IPS-NIHi7 (cell line): ENCODE results near the gene ODF4.
"Not testable (repeated sequence)": the region's sequence is repeated elsewhere in the genome, so short reads cannot be mapped to it uniquely, and the experiment has no call there.

ENCODE experiments used
- DNase-seq: peaks from one replicate; pipeline ENCODE4 v3.0.0; 2012; ENCODE audit warnings: mixed read lengths; ENCODE audit errors: extremely low spot score

The ODF4 gene

DNA sequence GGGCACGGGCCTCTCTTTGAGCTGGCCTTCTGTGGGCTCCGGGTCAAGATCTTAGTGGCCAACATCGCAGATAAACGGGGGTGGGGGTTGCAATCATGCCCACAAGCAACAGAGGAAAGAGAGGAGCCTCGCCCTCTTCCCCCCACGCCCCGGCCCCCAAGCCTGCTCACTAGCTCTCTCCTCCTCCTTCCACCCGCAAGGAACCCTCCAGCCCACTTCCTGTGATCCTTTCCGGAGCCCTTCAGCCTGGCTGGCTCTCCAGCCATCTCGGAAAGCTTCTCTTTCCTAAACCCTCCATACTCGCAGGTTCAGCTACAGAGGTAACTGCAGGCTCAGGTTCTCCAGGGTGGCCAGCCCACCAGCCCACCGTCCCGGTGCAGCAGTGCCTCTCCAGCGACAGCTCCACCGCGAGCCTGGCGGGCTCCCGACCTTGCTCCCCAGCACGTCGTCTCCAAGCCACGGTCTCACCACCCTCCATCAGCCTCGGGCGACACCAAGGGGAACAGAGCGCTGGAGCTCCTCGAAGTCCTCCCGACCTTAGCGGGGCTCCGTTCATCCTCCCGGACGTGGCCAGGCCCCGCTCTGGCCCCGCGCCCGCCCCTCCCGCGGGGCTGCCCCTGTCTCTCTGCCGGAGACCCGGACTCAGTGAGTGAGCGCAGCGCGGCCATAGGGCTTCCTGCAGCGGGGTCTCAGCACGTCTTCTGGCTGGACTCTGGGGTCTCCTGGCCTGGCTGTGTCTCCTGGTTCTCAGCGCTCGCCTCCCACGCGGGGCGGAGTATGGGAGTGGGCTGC, 12.9 kb upstream of the ODF4 start:
- DNase-seq = peak; percentile 60

DNA sequence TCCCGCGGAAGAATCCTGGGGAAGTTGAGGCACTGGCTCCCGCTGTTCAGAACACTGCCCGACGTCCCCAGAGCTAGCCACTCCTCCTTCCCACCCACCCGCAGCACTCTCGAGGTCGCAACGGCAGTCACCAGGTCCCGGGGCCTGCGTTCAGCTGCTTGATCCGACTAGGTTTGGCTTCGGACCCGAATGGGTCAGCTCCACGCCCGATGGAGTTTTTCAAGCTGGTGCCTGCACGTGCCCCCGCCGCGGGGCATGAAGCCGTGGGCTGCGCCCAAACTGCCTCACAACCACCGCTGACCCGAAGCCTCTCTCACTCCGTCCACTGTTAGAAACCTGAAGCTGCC, 12.4 kb upstream of the ODF4 start:
- no peak for DNase-seq

DNA sequence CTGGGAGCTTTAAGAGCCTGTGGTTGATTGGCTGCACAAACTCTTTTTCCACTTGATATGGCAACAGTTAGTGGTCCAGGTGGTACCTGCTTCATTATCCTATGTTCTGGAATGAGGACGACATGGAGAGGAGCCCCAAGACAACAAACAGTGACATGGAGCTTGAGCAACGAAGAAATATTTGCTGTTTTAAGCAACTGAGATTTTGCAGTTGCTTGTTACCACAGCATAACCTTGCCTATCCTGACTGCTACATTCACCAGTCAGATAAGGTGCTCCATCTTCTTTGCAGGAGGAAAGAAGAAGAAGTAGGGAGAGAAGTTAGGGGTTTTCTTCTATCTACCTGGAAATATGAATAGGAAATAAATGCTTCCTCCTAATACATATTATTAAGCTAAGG, 7.5 kb upstream of the ODF4 start:
- DNase-seq = no peak

DNA sequence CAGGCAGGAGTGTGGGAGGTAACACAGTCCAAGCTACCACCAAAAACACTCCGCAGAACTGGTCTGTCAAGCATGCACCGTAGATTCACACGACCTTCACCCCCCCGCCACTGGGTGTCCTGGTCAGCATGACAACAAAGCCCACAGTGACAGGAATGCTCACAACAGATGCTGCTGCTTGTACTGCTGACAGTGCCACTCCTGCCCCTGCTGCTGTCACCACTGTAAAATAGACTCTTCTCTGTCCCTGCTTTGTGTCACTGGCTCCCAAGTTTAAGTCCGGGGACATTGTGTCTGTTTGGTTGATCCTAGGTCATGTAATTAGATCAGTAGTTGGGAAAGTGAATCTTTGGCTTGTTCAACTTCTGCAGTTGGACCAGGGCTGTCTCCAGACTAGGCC, 7.0 kb upstream of the ODF4 start:
- no peak for DNase-seq

DNA sequence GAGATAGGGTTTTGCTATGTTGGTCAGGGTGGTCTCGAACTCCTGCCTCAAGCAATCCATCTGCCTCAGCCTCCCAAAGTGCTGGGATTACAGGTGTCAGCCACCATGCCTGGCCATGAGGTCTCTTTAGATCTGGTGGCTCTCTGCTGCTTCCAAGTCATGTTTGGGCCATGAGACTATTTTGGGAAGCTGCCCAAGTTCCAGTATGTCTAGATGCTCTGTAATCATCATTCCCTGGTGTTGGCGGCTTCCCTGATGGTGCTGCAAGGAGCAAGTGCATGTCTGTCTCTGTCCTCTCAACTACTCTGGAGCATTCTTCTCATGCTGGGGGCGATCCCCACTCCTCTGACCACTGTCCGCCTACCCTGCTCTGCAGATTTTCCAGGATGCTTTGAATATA, 6.4 kb upstream of the ODF4 start:
- DNase-seq = no peak

DNA sequence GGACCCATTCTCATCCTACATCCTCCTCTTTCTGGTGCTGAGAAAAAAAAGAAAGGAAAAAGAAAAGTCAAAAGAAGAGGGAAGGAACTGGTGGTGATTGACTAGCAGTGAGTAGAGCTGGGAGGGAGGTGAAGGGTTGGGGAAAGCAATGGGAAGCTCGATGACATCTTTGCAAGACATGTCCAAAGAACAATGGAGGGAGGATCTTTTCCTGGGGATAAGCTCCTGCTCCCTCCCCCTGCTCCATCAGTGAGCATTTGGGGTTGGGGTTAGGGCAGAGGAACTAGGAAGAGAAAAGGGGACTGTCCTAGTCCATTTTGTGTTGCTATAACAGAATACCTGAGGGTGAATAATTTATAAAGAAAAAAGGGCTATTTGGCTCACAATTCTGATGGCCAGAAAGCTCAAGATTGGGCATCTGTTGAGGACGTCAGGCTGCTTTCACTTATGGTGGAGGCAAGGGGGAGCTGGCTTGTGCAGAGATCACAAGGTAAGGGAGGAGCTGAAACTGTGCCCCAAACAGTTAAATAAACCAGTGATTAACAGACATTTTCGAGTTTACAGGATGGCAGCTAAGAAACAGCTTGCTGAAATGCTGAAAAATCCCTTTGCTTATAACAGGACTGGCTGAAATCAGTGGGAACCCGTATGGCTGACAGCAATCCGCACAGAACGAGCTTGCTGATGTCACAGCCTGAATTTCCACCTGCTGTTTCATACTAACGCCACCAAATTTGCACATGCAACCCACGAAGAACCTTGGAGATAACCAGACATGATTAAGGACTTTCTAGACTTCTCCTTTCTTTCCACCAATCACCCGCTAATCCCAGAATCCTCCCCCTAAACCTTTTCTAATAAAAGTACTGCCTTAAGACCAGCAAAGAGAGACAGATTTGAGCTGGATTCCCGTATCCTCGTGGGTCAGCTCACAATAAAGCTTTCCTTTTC, 1.6 kb upstream of the ODF4 start:
- no peak for DNase-seq

DNA sequence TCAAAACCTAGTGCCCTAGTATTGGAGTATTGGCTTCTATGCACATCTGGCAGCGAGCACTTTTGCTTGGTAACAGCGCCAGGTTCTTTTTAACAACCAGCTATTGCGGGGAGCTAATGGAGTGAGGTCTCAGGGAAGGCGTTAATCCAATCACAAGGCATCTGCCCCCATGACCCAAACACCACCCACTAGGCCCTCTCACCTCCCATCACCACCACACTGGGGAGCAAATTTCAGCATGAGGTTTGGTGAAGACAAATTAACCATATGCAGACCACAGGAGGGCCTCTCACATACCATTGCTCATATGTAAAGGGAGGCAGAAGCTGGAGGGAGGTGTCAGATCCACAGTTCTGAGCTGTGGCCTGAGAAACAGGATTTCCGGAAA, 893 bp upstream of the ODF4 start:
- no peak for DNase-seq

DNA sequence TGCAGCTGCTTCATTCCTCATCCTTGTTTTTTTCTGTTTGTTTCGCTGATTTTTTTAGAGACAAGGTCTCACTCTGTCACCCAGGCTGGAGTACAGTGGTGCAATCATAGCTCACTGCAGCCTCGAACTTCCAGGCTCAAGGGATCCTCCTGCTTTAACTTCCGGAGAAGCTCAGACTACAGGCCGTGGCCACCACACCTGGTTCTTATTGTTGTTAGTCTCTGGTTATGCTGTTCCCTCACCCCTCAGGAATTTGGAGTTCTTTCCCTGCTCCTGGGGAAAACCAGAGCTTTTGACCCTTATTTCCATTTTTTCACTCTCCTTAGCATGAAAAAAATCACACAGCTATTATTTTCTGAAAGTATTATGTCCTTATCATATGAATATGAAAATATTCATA, 1.8 kb downstream of the ODF4 start:
- DNase-seq = peak; percentile 74

DNA sequence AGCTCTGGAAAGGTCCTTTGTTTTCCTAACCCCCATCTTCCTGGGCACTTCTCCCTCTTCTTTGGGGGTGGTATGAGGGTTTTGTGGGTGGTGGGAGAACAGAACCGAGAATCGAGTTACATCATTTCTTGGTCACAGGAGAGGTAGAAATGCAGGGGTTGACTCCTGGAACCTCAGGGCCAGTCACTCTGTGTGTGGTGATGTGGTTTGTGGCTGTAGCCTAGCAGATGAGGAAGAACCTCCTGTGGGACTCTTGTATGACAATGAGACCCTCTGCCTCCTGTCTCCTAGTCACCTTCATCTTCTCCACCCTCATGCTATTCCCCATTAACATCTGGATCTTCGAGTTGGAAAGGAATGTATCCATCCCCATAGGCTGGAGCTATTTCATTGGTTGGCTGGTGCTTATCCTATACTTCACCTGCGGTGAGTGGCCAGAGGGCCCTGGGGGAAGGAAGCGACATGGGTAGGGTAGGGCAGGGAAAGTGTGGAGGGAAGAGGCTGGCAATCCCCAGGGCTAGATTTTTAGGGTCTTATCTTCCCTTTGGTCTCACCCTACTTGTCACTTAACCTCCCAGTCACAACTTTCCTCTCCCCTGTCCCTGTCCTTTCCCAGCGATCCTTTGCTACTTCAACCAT, 5.5 kb downstream of the ODF4 start:
- no peak for DNase-seq

DNA sequence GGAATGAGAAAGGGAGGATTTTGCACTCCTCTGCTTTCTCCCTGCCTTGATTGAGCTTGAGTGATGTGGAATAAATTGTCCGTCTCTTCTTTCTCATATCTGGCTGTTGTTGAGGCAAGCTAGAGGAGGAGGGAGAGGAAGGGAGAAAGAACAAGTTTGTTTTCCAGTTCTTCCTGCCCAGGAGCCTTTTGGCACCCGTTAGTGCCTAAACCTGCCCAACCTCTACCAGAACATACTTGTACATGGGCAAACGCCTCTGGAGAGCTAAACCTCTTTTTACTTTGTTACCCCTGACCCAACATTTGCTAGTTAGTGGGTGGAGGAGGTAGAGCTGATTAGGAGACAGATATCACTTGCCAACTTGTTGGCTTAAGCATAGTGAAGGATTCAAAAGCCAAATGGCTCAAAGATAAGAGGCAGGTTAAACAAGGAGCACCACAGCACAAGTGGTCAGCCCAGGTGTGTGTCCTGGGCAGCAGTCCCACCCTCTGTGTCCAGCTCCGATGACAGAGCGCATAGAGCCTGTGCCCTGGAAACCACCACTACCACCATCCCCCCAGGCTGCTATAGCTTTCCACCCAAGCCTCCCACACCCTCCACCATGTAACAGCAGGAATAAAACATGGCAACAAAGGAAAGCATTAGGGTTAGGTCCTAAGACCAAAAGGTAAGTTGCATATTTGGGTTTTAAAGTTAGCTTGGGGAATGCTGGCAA, 6.5 kb downstream of the ODF4 start:
- no peak for DNase-seq

DNA sequence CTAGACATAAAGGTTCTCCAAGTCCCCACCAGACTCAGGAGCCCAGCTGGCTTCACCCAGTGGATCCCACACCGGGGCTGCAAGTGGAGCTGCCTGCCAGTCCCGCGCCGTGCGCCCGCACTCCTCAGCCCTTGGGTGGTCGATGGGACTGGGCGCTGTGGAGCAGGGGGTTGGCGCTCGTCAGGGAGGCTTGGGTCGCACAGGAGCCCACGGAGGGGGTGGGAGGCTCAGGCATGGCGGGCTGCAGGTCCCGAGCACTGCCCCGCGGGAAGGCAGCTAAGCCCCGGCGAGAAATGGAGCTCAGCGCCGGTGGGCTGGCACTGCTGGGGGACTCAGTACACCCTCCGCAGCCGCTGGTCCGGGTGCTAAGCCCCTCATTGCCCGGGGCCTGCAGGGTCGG, 7.4 kb downstream of the ODF4 start:
- not testable (repeated sequence) for DNase-seq

DNA sequence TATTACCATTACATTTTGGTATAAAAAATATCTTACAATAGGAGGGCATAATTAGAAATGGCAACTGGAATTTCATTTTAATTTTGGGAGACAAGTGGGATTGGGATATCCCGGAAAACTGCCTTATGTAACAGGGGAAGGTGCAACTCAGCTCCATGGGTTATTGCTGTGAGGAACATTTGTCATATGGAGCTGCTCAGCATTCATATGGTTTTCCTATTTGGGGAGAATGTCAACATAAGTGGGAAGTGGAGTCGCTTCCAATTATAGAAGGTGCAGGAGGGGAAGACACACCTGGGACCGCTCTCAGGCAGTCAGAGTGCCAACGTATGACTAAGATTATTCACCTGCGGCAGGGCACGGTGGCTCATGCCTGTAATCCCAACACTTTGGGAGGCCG, 10.7 kb downstream of the ODF4 start:
- no peak for DNase-seq

DNA sequence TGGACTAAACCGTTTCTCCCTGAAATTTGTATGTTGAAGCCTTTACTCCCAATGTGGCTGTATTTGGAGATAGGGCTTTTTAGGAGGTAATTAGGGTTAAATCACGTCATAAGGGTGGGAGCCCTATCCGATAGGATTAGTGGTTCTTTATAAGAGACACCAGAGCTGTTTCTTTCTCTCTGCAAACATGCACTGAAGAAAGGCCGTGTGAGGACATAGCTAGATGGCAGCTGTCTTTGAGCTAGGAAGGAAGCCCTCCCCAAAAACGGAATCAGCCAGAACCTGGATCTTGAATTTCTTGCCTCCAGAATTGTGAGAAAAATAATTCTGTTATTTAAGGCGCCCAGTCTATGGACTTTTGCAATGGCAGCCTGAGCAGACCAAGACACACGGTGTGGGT, 14.1 kb downstream of the ODF4 start:
- DNase-seq = no peak

DNA sequence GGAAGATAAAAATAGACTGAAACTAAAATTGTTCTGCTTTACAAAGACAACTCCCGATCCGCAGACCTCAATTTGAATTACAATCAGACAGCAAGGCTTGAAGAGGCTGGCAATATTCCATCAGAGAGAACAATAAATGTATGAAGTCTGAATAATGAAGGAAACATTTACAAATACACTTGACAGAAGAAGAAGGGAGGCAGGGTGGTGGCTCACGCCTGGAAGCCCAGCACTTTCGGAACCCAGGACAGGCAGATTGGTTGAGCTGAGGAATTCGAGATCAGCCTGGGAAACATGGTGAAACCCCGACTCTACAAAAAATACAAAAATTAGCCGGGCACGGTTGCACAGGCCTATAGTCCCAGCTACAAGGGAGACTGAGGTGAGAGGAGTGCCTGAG, 14.6 kb downstream of the ODF4 start:
- DNase-seq = no peak

DNA sequence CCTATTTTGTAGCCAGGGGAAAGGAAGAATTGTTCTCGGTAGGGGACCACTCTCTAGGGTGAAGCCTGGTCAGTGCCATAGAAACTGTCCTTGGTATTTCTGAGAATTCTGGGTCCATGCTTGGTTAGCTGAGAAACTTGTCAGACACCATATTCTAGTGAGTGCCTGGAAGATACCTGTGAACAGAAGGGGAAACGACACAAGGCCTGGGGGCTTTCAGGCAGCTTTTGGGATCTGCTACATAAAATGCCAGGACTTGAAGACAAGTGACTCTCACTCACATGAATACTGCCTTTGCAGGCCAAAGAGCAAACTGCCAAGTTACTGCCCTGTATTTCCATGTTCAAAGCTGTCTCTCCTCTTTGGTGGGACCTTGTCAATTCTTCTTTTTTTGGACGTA, 18.3 kb downstream of the ODF4 start:
- DNase-seq = no peak

DNA sequence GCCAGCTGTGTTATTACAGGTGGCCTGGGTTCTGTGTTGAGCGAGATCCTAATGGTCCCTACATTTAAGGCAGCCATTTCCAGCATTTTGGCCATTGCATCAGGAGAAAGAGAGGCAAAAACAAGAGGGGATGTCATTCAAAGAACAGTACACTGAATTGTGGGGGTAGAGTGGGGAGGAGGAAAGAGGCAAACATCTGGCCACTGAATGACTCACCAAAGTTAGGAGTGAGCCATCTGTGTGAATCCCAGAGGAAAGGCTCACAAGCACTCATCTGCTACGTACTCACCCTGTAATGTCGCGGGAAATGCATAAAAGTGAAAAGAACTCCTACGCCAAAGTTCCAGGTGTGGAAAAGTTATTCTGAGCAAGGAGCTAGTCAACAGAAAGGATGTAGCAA, 20.1 kb downstream of the ODF4 start:
- DNase-seq = no peak

DNA sequence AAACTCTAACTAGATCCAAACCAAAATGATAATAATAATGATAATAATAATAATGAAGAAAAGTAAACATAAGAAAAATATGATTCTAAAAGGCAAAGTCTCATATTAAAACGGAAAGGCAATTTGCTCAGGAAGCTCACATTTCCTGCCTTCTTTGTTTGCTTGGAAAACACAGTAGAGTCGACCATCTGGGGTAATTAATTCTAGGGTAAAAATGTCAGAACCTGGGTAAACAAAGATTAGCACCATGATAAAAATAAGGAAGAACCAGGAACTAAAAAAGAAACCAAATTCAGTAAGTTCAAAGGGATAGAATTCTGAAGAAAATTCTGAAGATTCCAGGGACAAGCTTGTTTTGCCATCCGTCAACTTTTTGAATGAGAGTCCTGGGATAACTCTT, 20.6 kb downstream of the ODF4 start:
- DNase-seq = no peak

DNA sequence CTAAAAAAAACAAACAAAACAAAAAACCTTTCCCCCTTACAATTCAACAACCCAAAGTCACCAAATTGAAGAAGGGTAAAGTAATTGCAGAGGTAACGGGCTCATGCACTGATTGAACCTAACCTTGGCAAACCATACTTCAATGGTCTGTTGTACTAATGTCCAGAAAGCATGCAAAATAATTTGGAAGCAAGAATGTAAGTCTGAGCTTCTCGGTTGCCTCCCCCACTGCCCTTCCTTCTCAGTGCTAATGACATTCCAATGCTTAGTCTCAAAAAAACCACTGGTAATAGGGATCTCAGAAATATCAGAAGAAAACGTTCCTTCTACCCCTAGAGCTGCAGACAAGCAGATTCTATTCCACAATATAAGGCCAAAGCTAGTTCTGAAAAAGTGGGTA, 21.1 kb downstream of the ODF4 start:
- DNase-seq = no peak

DNA sequence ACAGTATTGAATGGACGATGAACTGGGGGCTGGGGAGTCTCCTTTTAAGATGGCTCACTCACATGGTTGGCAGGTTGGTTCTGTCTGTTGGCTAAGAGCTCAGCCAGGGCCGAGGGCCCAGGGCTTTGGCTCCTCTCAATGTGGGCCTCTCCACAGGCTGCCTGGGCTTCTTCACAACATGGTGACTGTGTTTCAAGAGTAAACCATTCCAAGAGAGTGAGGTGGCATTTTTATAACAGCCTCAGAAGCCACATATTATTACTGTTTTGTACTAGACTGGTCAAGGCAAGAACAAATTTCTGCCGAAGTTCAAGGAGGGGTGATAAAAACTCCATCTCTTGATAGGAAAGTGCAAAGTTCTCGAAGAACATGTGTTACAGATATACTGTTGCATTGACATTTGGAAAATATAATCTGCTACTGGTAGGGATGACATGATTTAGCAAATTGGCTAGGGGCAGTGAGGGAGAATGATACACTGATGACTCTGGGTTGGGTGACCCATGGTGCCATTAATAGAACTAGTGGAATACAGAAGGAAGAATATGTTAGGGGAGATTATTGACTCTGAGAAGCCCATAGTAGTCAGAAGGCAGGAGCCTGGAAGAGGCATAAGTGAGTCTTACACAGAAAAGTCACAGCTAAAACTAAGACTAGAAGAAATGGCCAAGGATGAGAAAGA, 23.2 kb downstream of the ODF4 start:
- no peak for DNase-seq

DNA sequence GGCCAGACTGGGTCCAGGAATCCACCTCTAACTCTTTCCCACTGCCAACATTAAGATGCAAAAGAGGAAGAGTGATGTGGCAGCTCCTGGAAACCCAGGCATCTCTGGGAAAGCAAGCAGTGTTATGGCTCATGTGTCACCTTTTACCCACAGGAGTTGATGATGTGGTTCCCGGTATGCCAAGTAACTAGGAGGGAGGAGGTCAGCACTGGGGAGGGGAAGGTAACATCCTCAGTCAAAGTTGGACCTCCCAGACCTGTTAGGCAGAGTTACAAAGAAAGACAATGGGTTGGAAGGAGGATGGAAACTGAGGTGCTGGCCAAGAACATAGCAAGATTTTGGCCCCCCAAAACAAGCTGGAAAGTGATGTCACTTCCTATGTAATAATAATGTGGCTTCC, 25.5 kb downstream of the ODF4 start:
- no peak for DNase-seq

DNA sequence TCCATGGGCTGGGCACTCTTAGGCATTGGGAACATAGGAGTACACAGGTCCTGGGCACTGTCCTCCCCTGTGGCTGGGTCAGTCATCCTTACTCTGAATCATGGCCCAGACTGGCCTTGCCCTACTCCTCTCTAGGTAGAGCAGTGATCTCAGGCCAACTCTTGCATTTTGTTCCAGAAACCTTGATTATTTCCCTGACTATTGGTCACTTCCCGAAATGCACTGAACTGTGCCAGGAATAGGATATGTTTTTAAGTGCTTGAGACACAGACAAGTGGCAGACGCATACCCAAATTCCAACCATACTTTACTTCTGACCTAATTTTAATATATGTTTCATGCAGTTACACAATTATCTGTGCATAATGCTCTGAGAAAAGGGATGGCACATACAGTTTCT, 26.6 kb downstream of the ODF4 start:
- DNase-seq = no peak

DNA sequence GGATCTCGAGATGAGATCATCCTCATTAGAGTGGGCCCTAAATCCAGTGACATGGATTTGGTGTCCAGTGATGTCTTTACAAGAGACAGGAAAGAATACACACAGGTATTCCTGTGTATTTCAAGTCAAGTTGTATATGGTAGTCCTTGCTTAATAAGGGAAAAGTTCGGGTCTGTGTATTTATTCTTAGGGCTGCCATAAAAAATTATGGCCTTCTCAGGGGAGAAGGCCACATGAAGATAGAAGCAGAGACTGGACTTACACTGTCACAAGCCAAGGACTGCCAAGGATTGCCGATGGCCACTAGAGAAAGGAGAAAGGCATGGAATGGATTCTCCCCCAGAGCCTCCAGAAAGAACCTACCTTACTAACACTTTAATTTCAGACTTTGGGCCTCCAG, 28.6 kb downstream of the ODF4 start:
- no peak for DNase-seq
